ENCODE measurements around the gene USF2.
"Not testable (repeated sequence)": the region's sequence is repeated elsewhere in the genome, so short reads cannot be mapped to it uniquely, and the experiment has no call there.

Gene USF2

GRCh38 chr19:35268536-35269437, at the start of gene USF2:
TSS of gene USF2 (plus strand) at chr19:35268962. CDS start at chr19:35269102, 140 bp downstream.
- DNase-seq, result peak; percentile 67 to 68

GRCh38 chr19:35219008-35219407, 49.8 kb upstream of the USF2 start:
- no peak for DNase-seq

- DNase-seq, result no peak
These were observed 48.3 kb upstream of the USF2 start for GRCh38 chr19:35220315-35220921.

GRCh38 chr19:35220973-35221590, 47.7 kb upstream of the USF2 start:
- DNase-seq, result not testable (repeated sequence)

- no peak for DNase-seq
These were observed 46.3 kb upstream of the USF2 start for GRCh38 chr19:35222373-35223015.

GRCh38 chr19:35223084-35223790, 45.5 kb upstream of the USF2 start:
- DNase-seq, result no peak

GRCh38 chr19:35223862-35224505, 44.8 kb upstream of the USF2 start:
- DNase-seq, result no peak

- no peak for DNase-seq
These were observed 43.8 kb upstream of the USF2 start for GRCh38 chr19:35224681-35225571.

GRCh38 chr19:35225951-35226350, 42.8 kb upstream of the USF2 start:
- no peak for DNase-seq

- DNase-seq, result no peak
These were observed 42.0 kb upstream of the USF2 start for GRCh38 chr19:35226748-35227147.

- DNase-seq, result no peak
These were observed 40.4 kb upstream of the USF2 start, which contains the start of gene FAM187B for GRCh38 chr19:35228177-35228930. TSS of gene FAM187B (minus strand) at chr19:35228739. CDS start at chr19:35228680, 59 bp downstream.

GRCh38 chr19:35229601-35230000, 39.2 kb upstream of the USF2 start:
- DNase-seq, result no peak

GRCh38 chr19:35231956-35232645, 36.7 kb upstream of the USF2 start:
- no peak for DNase-seq

GRCh38 chr19:35232912-35233311, 35.9 kb upstream of the USF2 start:
- no peak for DNase-seq

- no peak for DNase-seq
These were observed 31.9 kb upstream of the USF2 start for GRCh38 chr19:35236638-35237400.

GRCh38 chr19:35239597-35239996, 29.2 kb upstream of the USF2 start:
- not testable (repeated sequence) for DNase-seq

- DNase-seq, result no peak
These were observed 28.4 kb upstream of the USF2 start for GRCh38 chr19:35240327-35240726.

- DNase-seq, result no peak
These were observed 27.3 kb upstream of the USF2 start for GRCh38 chr19:35241417-35241816.
